ENCODE measurements around the gene CNDP2.
"Not testable (repeated sequence)": the region's sequence is repeated elsewhere in the genome, so short reads cannot be mapped to it uniquely, and the experiment has no call there.

CNDP2 gene

GRCh38 chr18:74519320-74520095, 23.3 kb downstream of the CNDP2 start:
- no peak for DNase-seq

GRCh38 chr18:74520096-74520833, 24.1 kb downstream of the CNDP2 start:
- no peak for DNase-seq

- DNase-seq: no peak
Measured at GRCh38 chr18:74521068-74521725, 25.0 kb downstream of the CNDP2 start.

GRCh38 chr18:74522635-74523548, 26.7 kb downstream of the CNDP2 start:
- no peak for DNase-seq

- DNase-seq: no peak
Measured at GRCh38 chr18:74524097-74524496, 27.9 kb downstream of the CNDP2 start.

- DNase-seq: not testable (repeated sequence)
Measured at GRCh38 chr18:74524915-74525314, 28.8 kb downstream of the CNDP2 start.

GRCh38 chr18:74525741-74526140, 29.6 kb downstream of the CNDP2 start:
- no peak for DNase-seq

GRCh38 chr18:74526488-74526887, 30.3 kb downstream of the CNDP2 start:
- DNase-seq: no peak

- no peak for DNase-seq
Measured at GRCh38 chr18:74528478-74528877, 32.3 kb downstream of the CNDP2 start.

GRCh38 chr18:74528913-74529312, 32.8 kb downstream of the CNDP2 start:
- no peak for DNase-seq

GRCh38 chr18:74529378-74529777, 33.2 kb downstream of the CNDP2 start:
- DNase-seq: no peak

GRCh38 chr18:74529811-74530583, 33.8 kb downstream of the CNDP2 start:
- no peak for DNase-seq

GRCh38 chr18:74530584-74530862, 34.4 kb downstream of the CNDP2 start:
- DNase-seq: no peak

- no peak for DNase-seq
Measured at GRCh38 chr18:74531043-74531442, 34.9 kb downstream of the CNDP2 start.

GRCh38 chr18:74532511-74533025, 36.4 kb downstream of the CNDP2 start:
- no peak for DNase-seq

GRCh38 chr18:74533666-74534065, 37.5 kb downstream of the CNDP2 start:
- no peak for DNase-seq

- no peak for DNase-seq
Measured at GRCh38 chr18:74534150-74534969, 38.2 kb downstream of the CNDP2 start, which contains the start of gene CNDP1. Gene CNDP1, plus strand, starts transcription at chr18:74534500. Its CDS starts 168 bp downstream, at chr18:74534668.

- no peak for DNase-seq
Measured at GRCh38 chr18:74534981-74535649, 39.0 kb downstream of the CNDP2 start.

GRCh38 chr18:74539289-74539688, 43.1 kb downstream of the CNDP2 start:
- no peak for DNase-seq

All from activated gamma-delta T cell treated with Interleukin-2 at 50 U/mL for 16 hours (primary cell).